Measurements from ENCODE around the gene ARHGAP6.

- TF ChIP-seq MAX (IDR thresholded peaks at IDR 0.05) (no peak), TCF7L2 (IDR thresholded peaks at IDR 0.05; ENCODE audit: borderline replicate concordance, extremely low read depth, insufficient read depth, insufficient read length) (no peak), POLR2AphosphoS5 (IDR thresholded peaks at IDR 0.05; ENCODE audit: low read depth, low read length) (no peak), POLR2A (IDR thresholded peaks at IDR 0.05; ENCODE audit: borderline replicate concordance, extremely low read depth, insufficient read depth, insufficient read length) (no peak), SP1 (IDR thresholded peaks at IDR 0.05; ENCODE audit: low read depth) (no peak)
- TF ChIP-seq, protein P1, sequence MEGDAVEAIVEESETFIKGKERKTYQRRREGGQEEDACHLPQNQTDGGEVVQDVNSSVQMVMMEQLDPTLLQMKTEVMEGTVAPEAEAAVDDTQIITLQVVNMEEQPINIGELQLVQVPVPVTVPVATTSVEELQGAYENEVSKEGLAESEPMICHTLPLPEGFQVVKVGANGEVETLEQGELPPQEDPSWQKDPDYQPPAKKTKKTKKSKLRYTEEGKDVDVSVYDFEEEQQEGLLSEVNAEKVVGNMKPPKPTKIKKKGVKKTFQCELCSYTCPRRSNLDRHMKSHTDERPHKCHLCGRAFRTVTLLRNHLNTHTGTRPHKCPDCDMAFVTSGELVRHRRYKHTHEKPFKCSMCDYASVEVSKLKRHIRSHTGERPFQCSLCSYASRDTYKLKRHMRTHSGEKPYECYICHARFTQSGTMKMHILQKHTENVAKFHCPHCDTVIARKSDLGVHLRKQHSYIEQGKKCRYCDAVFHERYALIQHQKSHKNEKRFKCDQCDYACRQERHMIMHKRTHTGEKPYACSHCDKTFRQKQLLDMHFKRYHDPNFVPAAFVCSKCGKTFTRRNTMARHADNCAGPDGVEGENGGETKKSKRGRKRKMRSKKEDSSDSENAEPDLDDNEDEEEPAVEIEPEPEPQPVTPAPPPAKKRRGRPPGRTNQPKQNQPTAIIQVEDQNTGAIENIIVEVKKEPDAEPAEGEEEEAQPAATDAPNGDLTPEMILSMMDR (IDR thresholded peaks at IDR 0.05 in 2 of 3, conservative IDR thresholded peaks at IDR 0.05 in 1 of 3; ENCODE audit: borderline replicate concordance in 1 of 3, insufficient read depth in 1 of 3, low read depth in 2 of 3, low read length in 2 of 3): no peak
These were observed 98.0 kb downstream of the ARHGAP6 start for GRCh38 chrX:11567528-11568220.

All from HCT116 (cell line).